ENCODE results near the gene SH3PXD2B.

GRCh38 chr5:172303572-172304335 lies 150.6 kb downstream of the SH3PXD2B start:
- TF ChIP-seq, protein P1, sequence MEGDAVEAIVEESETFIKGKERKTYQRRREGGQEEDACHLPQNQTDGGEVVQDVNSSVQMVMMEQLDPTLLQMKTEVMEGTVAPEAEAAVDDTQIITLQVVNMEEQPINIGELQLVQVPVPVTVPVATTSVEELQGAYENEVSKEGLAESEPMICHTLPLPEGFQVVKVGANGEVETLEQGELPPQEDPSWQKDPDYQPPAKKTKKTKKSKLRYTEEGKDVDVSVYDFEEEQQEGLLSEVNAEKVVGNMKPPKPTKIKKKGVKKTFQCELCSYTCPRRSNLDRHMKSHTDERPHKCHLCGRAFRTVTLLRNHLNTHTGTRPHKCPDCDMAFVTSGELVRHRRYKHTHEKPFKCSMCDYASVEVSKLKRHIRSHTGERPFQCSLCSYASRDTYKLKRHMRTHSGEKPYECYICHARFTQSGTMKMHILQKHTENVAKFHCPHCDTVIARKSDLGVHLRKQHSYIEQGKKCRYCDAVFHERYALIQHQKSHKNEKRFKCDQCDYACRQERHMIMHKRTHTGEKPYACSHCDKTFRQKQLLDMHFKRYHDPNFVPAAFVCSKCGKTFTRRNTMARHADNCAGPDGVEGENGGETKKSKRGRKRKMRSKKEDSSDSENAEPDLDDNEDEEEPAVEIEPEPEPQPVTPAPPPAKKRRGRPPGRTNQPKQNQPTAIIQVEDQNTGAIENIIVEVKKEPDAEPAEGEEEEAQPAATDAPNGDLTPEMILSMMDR (IDR thresholded peaks at IDR 0.05): no peak
- no peak for TF ChIP-seq ZFX (IDR thresholded peaks at IDR 0.05; ENCODE audit: borderline replicate concordance)

Data from 22Rv1 (cell line).